ENCODE measurements around the gene PTX4. TPM values are rescaled to one million over a fixed set of nuclear protein-coding genes. Genes with fewer than 3 reads are reported as not detected.
A peak's percentile ranks its signal among the peaks of the same experiment; 100 is the strongest.

PTX4 gene
- total RNA-seq, 4 donors from 2014 or later: not detected

DNA sequence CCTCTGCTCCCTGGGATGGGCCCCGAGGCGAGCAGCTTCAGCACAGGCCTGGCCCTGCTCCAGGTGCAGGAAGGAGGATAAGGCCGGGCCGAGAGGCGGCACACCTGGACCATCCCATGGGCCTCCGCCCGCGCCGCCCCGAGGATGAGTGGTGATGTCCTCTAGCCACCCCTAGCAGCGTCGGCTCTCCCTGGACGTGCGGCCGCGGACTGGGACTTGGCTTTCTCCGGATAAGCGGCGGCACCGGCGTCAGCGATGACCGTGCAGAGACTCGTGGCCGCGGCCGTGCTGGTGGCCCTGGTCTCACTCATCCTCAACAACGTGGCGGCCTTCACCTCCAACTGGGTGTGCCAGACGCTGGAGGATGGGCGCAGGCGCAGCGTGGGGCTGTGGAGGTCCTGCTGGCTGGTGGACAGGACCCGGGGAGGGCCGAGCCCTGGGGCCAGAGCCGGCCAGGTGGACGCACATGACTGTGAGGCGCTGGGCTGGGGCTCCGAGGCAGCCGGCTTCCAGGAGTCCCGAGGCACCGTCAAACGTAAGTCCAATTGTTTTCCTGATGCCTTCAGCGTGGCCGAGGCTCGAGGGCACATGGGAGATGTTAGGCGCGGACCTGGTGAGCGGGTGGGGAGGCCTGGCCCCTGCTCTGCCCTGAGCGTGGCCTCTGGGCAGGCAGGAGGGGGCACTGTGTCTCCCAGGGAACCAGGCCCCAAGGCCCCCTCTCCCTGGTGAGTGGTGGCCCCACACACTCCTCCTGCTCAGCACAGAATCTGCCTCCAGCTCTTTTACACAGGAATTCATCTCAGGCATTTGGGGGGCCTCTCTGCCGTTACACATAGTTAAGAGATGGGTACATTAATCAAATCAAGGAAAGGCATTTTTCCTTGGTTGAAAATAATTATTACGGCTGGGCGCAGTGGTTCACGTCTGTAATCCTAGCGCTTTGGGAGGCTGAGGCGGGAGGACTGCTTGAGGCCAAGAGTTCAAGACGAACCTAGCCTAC, 45.6 kb upstream of the PTX4 start:
- Histone ChIP-seq H3K4me1 (peaks cover 31 to 78% (median 47%) of the 10 kb centered on the region in 3 donors), H3K27me3 (no peaks in the 10 kb centered on the region), H3K4me3 (peak overlapping the region; percentile 43 to 73 (median 60)), H3K36me3 (peaks cover under 1 to 29% (median 10%) of the 10 kb centered on the region in 3 donors), H3K9me3 (no peaks in the 10 kb centered on the region), H3K27ac (peak overlapping the region; percentile 81 to 92 (median 88))
- 68 to 82% methylated on average over 9 to 10 of the region's 57 CpGs for WGBS, 2 donors
- intact Hi-C loops (cut with DNase I): no loop called here
- no peak for DNase-seq
- no peak for TF ChIP-seq POLR2A (IDR thresholded peaks at IDR 0.05)

DNA sequence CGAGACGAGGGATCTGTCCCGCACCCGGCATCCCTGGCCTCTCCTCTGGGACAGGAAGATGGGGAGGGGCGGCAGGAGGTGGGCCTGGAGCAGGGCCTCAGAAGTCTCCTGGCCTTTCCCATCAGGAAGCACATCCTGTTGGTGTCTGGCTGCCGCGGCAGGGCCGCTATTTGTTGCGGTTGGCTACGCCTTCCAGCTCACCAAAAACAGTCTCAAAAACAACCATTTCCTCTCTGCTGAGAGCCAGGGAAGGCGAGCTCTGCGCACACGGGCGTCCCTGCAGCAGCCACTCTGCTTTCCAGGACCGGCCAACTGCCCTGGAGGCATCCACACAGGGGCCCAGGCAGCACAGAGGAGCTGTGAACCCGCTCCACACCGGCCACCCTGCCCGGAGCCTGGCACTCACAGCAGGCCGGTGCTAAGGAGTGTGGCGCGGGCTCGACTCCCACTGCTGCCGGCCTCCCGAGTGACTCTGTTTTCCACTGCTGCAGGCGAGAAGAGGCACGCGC, 44.8 kb upstream of the PTX4 start, which contains the start of gene TMEM204:
TMEM204 (plus strand) TSS at position 224 of the 509 bp plus-strand sequence. CDS start 610 bp downstream, outside the sequence.
- H3K9me3 ChIP-seq: no peaks in the 10 kb centered on the region
- H3K4me3 ChIP-seq: peak within 1 kb of the TSS; percentile 43 to 73 (median 60)
- H3K36me3 ChIP-seq: peaks cover 0 to 20% (median 1%) of the 10 kb centered on the region in 3 donors
- no peaks in the 10 kb centered on the region for H3K27me3 ChIP-seq
- peaks cover 39 to 78% (median 47%) of the 10 kb centered on the region in 3 donors for H3K4me1 ChIP-seq
- no CpG with 5 or more reads among the region's 27 CpGs for WGBS, 2 donors
- no peak for DNase-seq
- peak within 1 kb of the TSS; percentile 81 to 92 (median 88) for H3K27ac ChIP-seq
- intact Hi-C loops (cut with DNase I): no loop called here
- peak in 2 of 4 donors; percentile 70 to 86 for TF ChIP-seq POLR2A (IDR thresholded peaks at IDR 0.05)
- TF ChIP-seq, protein P1, sequence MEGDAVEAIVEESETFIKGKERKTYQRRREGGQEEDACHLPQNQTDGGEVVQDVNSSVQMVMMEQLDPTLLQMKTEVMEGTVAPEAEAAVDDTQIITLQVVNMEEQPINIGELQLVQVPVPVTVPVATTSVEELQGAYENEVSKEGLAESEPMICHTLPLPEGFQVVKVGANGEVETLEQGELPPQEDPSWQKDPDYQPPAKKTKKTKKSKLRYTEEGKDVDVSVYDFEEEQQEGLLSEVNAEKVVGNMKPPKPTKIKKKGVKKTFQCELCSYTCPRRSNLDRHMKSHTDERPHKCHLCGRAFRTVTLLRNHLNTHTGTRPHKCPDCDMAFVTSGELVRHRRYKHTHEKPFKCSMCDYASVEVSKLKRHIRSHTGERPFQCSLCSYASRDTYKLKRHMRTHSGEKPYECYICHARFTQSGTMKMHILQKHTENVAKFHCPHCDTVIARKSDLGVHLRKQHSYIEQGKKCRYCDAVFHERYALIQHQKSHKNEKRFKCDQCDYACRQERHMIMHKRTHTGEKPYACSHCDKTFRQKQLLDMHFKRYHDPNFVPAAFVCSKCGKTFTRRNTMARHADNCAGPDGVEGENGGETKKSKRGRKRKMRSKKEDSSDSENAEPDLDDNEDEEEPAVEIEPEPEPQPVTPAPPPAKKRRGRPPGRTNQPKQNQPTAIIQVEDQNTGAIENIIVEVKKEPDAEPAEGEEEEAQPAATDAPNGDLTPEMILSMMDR (IDR thresholded peaks at IDR 0.05): no peak

DNA sequence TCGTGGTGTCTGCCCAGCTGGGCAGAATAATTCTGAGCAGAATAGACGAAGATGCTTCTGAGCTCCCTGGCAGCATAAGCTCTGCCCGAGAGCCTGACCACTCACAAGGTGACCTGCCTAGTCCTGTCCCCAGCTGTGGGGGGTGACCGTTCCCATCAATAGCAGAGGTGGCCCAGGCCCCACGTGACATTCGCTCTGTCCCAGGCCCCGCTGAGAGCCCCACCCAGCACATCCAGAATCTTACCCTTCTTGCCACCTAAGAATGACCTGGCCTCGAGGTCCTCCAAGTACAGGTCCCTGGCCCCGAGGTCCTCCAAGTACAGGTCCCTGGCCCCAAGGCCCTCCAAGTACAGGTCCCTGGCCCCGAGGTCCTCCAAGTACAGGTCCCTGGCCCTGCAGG, 44.0 kb upstream of the PTX4 start:
- H3K27ac ChIP-seq: peak overlapping the region; percentile 81 to 92 (median 88)
- H3K9me3 ChIP-seq: no peaks in the 10 kb centered on the region
- intact Hi-C loops (cut with DNase I): no loop called here
- H3K36me3 ChIP-seq: peaks cover 0 to 13% (median 0%) of the 10 kb centered on the region in 3 donors
- WGBS, 2 donors: 90% methylated on average over 2 of the region's 10 CpGs; no CpG with 5 or more reads in 1 of the 2 donors
- peaks cover 42 to 78% (median 47%) of the 10 kb centered on the region in 3 donors for H3K4me1 ChIP-seq
- TF ChIP-seq POLR2A (IDR thresholded peaks at IDR 0.05): no peak
- TF ChIP-seq, protein P1 (IDR thresholded peaks at IDR 0.05): no peak
- peak overlapping the region in 3 of 4 donors; percentile 54 to 73 (median 65) for H3K4me3 ChIP-seq
- DNase-seq: no peak
- no peaks in the 10 kb centered on the region for H3K27me3 ChIP-seq

DNA sequence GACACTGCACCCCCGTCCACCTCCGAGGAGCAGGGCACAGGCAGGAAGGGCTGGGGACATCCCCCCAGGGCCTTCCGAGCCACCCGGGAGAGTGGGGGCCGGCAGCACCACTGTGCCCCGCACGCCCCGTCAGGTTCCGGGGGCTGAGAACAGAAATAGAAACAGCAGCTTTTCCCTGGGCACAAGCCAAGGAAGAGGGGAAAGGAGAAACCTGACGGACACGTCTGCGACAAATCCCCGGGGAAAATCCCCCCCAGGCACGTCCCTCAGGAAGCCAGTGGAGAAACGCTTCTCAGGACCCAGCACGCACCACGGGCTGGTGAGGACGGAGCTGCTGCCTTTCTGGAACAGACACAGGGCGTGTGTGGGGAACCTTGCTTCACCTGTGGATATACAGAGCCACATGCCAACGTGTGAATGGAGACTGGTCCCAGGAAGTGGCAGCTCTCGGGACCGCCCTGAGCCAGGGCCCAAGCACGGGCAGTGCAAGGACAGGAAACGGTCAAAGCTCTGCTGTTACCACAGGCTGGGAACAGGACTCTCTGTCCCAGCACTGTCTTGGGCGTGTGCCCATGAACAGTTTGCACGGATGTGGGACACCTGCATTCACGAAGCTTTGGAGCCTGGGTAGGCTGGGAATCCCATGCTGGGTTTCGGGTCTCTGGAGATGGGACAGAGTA, 43.5 kb upstream of the PTX4 start:
- Histone ChIP-seq H3K4me3 (peak overlapping the region in 3 of 4 donors; percentile 54 to 73 (median 65)), H3K27me3 (no peaks in the 10 kb centered on the region), H3K27ac (peak overlapping the region; percentile 81 to 92 (median 88)), H3K36me3 (peaks cover 0 to 8% (median 0%) of the 10 kb centered on the region in 3 donors), H3K4me1 (peaks cover 42 to 78% (median 48%) of the 10 kb centered on the region in 3 donors), H3K9me3 (no peaks in the 10 kb centered on the region)
- intact Hi-C loops (cut with DNase I): no loop called here
- WGBS, 2 donors: 3 to 19% methylated on average over 6 to 13 of the region's 28 CpGs
- no peak for DNase-seq
- no peak for TF ChIP-seq POLR2A (IDR thresholded peaks at IDR 0.05)
- TF ChIP-seq, protein P1 (IDR thresholded peaks at IDR 0.05): no peak

DNA sequence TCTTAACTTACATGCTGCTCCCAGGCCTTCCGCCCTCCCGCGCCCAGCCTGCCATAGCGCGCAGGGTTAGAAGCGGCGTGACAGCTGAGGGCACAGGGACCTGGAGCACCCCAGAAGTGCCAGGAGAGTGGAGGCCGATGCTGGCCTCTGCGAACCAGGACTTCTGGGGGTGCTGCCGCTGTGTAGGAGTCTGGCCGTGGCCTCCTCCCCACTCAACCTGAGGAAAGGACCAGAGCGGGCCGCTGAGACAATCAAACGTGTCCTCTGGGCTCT, 42.8 kb upstream of the PTX4 start:
- H3K9me3 ChIP-seq: no peaks in the 10 kb centered on the region
- intact Hi-C loops (cut with DNase I): no loop called here
- H3K27me3 ChIP-seq: no peaks in the 10 kb centered on the region
- WGBS, 2 donors: 85 to 100% methylated on average over 1 to 8 of the region's 14 CpGs
- peaks cover 42 to 78% (median 45%) of the 10 kb centered on the region in 3 donors for H3K4me1 ChIP-seq
- H3K27ac ChIP-seq: peak overlapping the region; percentile 81 to 92 (median 88)
- H3K36me3 ChIP-seq: peaks cover 0 to 1% (median 0%) of the 10 kb centered on the region in 3 donors
- no peak for DNase-seq
- H3K4me3 ChIP-seq: peak overlapping the region in 3 of 4 donors; percentile 54 to 73 (median 65)
- TF ChIP-seq, protein P1 (IDR thresholded peaks at IDR 0.05): no peak
- no peak for TF ChIP-seq POLR2A (IDR thresholded peaks at IDR 0.05)

All from esophagus squamous epithelium (tissue), 5 donors.